CD4-positive, alpha-beta T cell treated with Interleukin-17A for 1 hour (primary cell): Measurements from ENCODE around the gene MYD88.
"Not testable (repeated sequence)": the region's sequence is repeated elsewhere in the genome, so short reads cannot be mapped to it uniquely, and the experiment has no call there.

Experiments
- DNase-seq: peaks from one replicate; pipeline ENCODE4 v3.0.0-alpha.2; 2020

MYD88 gene

DNA sequence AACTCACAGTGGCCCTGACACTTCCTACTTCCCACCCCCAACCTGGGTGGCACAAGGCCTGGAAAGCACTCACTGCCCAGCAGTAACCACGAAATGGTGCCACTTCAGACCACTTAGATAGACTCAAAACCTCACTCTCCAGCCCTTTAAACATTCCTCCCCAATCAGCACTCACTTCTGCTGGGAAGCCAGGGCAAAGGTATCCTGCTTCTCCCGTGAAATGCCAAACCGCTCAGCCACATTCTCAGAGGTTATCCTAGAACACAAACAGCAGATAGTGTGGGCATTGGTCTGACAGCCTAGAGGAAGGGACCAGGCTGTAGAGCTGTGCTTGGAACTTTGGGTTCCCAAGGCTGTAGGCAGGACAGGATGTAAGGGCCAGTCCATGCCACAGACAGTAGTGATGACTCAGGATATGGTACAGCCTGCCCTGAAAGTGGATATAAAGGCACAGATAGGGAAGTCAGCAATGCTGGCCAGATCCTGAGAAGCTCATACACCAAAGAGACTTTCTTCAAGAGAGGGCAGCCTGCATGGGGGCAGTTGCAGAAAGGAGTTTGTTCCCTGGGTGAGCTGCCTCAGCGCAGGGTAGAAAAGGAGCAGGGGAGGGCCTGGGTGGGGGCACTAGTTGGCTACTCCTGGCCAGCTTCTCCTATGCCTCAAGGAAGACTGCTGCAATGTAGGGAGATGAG is 10.7 kb upstream of the MYD88 start:
- no peak for DNase-seq

DNA sequence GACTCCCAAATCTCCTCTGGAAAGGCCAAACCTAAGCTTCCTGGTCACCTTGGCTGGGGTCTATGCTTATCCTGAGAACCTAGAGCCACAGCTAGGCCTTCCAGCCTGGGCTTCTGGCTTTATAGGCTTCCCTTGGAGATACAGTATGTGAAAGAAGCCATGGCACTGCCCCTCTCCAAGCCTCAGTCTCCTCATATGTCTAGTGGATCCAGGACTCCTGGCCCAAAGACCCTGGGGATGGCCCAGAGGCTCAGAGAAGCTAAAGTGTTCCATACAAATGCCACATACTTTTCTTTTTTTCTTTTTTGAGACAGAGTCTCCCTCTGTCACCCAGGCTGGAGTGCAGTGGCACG is 10.2 kb upstream of the MYD88 start:
- DNase-seq = no peak

DNA sequence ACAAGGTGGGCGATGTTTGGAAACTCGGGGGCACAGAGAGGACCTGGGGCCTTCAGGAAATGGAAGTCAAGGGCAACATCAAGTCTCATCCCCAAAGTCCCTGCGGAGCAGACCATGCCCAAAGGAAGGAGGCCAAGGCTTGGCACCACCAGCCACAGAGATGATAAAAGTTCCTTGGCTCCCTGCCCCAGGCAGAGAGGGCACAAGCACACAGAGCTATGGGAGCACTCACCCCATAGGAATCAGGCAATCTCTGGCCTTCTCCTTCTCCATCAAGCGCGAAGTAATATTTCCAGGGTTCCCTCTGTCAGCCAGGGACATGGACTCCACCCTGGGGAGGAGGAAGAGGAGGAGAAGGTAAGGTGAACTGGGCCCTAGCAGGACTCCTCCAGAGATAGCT is 9.4 kb upstream of the MYD88 start:
- no peak for DNase-seq

DNA sequence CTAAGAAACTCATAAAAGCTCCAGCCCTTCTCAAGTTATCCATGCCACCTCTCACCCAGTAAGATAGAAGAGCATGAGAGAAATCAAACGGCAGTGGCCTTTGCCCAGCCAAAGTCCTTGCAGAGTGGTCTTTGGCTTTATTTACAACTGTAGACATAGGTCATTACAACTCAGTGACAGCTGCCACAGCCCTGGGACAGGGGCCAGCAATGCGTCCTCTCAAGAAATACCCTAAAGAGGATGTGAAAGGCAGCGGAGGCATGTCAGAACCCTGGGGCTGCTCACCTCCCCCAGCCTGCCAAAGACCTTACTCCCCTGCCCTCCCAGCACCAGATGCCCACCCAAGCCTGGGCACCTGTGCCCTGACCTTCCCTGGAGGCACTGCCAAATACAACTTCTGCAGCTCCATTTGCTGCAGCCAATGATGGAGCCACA is 7.8 kb upstream of the MYD88 start:
- no peak for DNase-seq

DNA sequence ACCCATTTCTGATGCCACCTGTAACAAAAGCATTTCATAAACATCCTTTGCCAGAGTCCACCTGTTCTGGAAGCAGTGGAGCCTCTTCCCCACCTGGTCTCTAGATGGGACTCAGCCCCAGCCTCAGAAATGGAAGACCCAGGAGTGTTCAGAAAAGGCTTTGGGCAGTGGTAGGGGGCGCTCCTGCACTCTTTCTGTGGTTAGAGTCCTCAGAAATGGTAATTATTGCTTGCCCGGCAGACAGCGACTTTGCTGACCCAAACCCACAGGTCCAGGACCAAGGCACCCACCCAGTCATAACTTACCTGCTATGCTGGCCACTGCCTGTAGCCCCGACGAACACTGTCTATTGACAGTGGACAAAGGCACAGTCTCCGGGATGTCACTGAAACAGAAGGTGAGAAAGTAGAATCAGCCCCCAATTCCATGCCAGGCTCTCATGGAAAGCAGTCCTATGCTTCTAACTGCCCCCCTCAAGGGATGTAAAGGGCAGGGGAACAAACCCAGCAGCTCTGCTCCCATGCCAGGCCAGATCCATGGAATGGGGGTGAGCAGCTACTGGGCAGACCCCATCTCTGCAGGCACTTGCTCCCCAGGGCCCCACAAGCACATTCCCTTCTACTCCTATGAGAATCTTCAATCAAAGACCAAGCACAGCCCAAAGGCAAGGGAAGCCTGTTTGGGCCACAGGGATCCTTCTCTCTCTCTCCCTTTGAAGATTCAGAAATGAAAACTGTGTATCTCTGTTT is 6.7 kb upstream of the MYD88 start:
- peak; percentile 32 for DNase-seq

DNA sequence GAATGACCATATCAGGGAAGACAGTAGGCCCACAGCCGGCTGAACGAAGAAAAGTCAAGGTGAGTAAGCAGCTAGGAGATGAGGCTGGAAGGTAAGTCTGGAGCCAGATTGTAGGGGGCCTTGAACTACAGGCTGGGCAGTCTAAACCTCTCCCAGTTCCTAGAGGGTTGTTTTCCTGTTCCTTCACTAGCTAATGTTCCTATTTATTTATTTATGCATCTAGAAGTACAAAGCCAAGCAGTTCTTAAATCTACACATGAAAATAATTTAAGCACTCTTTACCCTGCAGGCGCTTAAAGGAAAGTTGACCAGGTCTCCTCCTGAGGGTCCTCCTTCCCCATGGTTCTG is 5.3 kb upstream of the MYD88 start:
- no peak for DNase-seq

DNA sequence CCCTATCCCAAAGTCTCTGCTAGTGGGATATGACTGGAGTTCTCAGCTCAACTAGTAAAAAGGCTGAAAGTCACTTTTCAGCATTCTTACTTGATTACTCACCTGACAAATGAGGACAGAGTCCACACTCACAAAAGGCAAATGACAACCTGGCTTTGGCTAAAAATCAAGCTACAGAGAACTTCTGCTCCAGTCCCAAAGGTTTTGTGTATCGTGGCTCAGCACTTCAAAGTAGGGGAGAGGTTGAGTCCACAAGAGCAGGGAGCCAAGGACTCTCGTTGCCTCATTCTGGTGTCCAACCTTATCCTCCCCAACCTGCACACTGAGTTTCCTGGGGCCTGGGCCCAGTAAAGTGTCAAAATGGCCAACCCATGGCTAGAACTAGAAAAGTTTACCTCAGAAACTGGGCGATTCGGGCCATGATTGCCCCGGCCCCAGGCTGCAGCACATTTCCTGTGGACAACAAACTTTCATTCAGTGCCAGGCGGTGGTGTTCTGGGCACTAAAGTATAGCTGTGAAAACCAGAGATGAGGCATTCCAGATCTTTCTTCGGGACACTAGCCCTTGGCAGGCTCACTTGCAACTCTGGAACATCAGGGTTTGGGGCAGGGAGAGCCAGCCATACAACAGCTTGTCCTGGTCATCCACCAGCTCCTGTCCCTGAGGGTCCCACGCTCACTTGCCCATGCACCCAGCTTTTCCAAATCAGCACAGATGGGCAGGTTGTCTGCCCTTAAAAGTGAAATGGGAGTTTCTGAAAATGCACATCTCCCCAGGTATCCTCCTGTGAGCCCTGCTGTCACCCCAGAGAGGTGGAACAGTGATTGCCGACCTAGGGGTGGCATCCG is 4.7 kb upstream of the MYD88 start:
- DNase-seq = no peak

DNA sequence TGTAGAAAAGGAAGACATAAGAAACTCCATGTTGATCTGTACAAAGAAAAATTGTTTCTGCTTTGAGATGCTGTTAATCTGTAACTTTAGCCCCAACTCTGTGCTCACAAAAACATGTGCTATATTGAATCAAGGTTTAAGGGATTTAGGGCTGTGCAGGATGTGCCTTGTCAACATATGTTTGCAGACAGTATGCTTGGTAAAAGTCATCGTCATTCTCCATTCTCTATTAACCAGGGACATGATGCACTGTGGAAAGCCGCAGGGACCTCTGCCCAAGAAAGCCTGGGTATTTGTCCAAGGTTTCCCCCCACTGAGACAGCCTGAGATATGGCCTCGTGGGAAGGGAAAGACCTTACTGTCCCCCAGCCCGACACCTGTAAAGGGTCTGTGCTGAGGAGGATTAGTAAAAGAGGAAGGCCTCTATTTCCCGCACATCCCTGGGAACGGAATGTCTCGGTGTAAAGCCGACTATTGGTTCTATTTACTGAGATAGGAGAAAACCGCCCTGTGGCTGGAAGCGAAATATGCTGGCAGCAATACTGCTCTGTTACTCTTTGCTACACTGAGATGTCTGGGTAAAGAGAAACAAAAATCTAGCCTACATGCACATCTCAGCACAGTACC is 3.8 kb upstream of the MYD88 start:
- DNase-seq = not testable (repeated sequence)

DNA sequence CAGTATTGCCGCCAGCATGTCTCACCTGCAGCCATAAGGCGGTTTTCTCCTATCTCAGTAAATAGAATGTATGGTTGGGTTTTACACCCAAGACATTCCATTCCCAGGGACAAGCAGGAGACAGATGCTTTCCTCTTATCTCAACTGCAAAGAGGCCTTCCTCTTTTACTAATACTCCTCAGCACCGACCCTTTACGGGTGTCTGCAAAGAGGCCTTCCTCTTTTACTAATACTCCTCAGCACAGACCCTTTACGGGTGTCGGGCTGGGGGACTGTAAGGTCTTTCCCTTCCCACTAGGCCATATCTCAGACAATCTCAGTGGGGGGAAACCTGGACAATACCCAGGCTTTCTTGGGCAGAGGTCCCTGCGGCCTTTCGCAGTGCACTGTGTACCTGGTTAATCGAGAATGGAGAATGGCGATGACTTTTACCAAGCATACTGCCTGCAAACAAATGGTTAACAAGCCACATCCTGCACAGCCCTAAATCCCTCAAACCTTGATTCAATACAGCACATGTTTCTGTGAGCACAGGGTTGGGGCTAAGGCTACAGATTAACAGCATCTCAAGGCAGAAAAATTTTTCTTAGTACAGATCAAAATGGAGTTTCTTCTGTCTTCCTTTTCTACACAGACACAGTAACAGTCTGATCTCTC is 2.7 kb upstream of the MYD88 start:
- peak; percentile 49 for DNase-seq

DNA sequence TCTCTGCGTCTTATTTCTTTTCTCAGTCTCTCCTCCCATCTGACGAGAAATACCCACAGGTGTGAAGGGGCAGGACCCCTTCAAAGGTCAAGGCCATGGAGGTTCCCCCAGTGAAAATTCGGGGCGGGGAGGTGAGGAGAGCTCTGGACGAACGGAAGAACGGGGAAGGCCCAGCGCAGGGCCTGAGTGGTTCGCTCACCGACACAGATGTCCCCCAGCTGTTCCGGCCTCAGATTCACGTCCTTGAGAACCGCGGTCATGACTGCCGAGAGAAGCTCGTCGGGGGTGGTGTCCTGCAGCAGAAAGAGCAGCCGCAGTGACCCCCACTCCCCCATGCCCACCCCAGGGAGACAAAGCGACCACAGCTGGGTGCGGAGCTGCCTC is 2.1 kb upstream of the MYD88 start:
- no peak for DNase-seq

DNA sequence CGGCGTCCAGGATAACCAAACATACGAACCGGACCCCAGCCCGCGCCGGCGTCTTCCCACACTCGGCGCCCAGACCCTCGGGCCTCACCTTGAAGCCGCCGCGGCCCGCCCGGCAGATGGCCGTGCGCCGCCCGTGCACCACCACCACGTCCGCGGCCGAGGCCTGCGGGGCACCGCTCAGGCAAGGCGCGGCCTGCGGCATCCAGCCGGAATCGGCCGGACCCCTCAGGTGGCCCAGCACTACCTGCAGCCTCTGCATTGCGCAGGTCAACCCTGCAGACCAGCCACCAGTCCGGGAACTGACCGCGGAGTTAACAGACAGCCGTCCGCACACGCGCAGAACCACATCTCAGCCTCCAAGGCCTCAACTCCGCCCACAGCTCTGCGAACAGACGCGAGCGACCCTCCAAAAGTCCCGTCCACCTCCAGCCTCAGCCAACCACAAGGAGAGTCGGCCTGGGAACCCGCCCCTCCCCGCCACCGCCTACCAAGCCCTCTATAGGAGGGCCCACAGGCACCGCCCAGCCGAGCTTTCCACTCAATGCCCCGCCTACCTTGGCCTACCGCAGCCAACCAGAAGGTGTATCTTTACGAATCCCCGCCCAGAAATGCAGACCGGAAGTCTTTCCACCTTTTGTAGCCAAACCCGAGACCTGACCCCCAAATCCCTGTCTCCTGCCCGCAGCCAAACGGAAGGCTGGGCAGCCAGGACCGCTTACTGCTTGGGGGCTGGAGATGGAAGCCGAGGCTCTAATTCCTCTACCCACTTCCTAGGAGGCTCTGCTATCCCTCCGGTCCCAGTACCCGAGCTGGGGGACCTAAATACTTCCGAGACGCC is 1.5 kb upstream of the MYD88 start, which contains the start of gene ACAA1:
Gene ACAA1, minus strand, starts transcription at position 351 of the 838 bp plus-strand sequence. Its CDS starts 92 bp downstream, at position 259.
- DNase-seq = peak; percentile 98

DNA sequence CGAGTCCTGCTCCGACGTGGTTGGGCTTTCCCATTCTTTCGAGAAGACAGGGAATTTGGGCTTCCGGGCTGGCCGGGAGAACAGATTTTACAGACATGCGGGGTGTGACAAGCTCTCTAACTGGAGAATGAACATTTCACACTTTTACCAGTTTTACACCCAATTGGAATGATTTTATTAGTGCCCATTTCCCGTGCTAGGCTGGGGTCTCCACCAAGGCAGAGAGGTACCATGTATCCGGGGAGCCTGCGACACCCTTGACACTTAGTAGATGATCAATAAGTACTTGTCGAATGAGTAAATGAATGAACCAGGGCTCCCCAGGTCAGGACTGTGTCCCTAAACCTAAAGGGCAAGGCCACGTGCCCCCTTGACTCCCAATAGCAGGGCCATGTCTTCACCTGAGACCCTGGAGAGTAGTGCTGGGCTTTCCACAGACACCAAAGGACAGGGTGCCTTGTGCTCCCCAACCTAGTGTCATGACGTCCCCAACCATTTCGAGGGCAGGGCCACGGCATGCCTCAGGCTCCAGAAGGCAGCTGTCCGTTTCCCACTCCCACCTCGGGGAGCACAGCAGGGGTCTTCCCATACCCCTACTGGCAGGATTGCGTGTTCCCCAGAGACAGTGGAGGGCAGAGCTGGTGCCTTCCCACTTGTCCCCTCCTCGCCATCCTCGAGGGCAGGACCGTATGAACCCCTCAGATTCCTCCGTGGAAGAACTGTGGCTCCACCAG is 679 bp upstream of the MYD88 start:
- peak; percentile 33 for DNase-seq

DNA sequence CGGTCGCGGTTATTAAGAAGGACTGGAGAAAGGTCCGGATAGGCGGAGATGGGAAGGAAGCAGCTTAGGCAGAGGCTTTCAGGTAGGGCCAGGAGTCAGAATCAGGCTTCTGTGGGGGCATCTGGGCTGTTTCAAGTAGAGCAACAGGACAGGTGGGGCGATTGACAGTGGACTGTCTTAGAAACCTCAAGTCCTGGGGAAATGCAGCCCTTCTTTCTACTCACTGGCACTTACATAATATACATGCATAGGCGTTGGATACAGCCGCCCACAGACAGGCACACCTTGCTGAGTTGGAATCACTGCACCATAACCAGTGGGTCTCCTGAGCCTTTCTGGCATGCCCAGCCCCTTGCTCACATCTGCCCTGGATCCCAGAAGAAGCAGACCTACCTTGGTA is 730 bp downstream of the MYD88 start:
- no peak for DNase-seq

DNA sequence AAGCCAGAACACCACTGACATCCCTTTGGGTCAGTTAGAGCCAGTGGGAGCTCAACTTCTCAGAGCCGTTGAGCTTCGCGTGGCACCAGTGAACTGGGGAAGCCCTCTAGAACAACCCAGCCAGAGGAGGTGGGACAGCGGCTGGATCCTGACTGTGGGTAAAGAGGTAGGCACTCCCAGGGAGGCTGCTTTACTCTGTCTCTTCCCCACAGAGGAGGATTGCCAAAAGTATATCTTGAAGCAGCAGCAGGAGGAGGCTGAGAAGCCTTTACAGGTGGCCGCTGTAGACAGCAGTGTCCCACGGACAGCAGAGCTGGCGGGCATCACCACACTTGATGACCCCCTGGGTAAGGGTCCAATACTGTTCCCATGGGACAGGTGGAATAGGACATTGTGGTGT is 1.2 kb downstream of the MYD88 start:
- DNase-seq = no peak

DNA sequence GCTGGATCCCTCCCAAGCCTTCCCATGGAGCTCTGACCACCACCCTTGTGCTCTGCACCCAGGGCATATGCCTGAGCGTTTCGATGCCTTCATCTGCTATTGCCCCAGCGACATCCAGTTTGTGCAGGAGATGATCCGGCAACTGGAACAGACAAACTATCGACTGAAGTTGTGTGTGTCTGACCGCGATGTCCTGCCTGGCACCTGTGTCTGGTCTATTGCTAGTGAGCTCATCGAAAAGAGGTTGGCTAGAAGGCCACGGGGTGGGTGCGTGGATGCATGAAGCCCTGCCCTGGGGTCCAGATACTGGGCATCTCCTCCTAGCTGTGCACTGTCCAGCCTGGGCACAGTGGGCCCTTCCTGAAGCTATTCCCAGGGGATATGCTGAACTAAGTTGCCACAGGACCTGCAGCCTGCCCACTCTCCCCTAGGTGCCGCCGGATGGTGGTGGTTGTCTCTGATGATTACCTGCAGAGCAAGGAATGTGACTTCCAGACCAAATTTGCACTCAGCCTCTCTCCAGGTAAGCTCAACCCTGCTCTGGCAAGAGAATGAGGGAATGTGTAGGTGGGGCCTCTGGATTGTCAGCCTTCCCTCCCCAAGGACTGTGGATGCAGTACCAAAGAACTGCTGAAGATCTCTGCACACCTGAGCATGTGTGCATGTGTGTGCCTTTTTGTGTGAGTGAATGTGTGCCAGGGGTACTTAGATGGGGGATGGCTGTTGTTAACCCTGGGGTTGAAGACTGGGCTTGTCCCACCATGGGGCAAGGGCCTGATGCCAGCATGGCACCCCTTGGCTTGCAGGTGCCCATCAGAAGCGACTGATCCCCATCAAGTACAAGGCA is 2.1 kb downstream of the MYD88 start:
- DNase-seq = no peak

DNA sequence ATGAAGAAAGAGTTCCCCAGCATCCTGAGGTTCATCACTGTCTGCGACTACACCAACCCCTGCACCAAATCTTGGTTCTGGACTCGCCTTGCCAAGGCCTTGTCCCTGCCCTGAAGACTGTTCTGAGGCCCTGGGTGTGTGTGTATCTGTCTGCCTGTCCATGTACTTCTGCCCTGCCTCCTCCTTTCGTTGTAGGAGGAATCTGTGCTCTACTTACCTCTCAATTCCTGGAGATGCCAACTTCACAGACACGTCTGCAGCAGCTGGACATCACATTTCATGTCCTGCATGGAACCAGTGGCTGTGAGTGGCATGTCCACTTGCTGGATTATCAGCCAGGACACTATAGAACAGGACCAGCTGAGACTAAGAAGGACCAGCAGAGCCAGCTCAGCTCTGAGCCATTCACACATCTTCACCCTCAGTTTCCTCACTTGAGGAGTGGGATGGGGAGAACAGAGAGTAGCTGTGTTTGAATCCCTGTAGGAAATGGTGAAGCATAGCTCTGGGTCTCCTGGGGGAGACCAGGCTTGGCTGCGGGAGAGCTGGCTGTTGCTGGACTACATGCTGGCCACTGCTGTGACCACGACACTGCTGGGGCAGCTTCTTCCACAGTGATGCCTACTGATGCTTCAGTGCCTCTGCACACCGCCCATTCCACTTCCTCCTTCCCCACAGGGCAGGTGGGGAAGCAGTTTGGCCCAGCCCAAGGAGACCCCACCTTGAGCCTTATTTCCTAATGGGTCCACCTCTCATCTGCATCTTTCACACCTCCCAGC is 2.9 kb downstream of the MYD88 start:
- no peak for DNase-seq

DNA sequence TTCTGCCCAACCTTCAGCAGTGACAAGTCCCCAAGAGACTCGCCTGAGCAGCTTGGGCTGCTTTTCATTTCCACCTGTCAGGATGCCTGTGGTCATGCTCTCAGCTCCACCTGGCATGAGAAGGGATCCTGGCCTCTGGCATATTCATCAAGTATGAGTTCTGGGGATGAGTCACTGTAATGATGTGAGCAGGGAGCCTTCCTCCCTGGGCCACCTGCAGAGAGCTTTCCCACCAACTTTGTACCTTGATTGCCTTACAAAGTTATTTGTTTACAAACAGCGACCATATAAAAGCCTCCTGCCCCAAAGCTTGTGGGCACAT is 3.5 kb downstream of the MYD88 start:
- DNase-seq = no peak

DNA sequence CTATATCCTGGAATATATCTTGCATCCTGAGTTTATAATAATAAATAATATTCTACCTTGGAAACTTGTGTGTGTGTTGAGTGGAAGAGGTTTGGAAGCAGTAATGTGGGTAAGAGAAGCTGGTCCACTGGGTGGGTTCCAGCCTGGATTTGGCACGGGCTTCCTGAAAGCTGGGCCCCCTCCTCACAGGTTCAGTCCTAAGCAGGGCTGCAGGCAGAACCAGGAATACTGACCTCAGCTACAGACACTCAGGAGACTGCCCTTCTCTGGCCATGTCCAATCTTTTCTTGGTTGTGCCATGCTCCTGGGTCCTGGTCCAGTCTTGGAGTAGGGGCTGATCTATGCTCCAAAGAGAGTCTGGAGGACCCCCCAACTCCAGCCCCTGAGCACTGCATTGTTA is 4.5 kb downstream of the MYD88 start:
- DNase-seq = no peak

DNA sequence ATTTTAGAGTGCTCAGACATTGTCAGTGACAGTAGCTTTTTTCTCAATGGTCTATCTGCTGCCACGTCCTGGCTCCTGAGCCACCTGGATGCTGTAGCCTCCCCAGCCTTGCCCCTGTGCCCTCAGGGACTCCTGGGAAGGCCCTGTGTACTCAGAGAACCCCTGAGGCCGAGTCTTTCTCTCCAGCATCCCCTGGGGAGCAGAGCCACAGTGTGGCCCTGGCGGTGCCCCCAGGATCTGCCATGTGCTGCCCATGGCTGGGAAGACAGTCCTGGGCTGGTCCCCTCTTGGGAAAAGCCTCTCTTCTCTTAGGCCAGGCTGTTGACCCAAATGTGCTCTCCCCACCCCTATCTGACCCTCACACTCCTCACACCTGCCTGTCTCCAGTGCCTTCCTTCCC is 5.0 kb downstream of the MYD88 start:
- no peak for DNase-seq

DNA sequence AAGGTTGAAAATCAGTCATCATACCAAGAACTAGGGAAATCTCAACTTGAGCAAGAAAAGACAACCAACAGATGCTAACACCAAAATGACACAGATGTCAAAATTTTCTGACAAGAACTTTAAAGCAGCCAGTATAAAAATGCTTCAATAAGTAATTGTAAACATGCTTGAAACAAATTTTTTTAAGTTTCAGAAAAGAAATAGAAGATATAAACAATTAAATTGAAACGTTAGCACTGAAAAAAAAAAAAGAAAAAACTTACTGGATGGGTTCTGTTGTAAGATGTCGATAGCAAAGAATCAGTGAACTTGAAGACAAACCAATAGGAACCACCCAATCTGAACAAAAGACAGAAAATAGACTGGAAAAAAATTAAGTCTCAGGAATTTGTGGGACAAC is 8.0 kb downstream of the MYD88 start:
- DNase-seq = no peak
